ENCODE measurements around the gene PGM1. TPM values are rescaled to one million over a fixed set of nuclear protein-coding genes. Genes with fewer than 3 reads are reported as not detected.

Gene PGM1
- total RNA-seq, 1 donor from 2014 or later: 36.9 TPM

- no peaks in the 10 kb centered on the region for H3K9me3 Mint-ChIP-seq (ENCODE audit: unreplicated experiment)
- H3K4me3 Mint-ChIP-seq (ENCODE audit: unreplicated experiment): no peak overlapping the region
- H3K4me1 Mint-ChIP-seq (ENCODE audit: low read depth, unreplicated experiment): peaks cover 13% of the 10 kb centered on the region
- no peak overlapping the region for H3K27ac ChIP-seq (ENCODE audit: low read depth, low read length)
- no peak overlapping the region for H3K4me3 ChIP-seq (ENCODE audit: insufficient read depth, low read depth, low read length)
- H2AFZ ChIP-seq (ENCODE audit: low read depth, low read length): no peak overlapping the region
- DNase-seq (ENCODE audit: low read depth): no peak
- FAIRE-seq: no peak
- no peaks in the 10 kb centered on the region for H4K20me1 ChIP-seq (ENCODE audit: insufficient read depth, low read length)
- no peaks in the 10 kb centered on the region for H3K9me3 ChIP-seq (ENCODE audit: insufficient read depth, low read depth, low read length)
- H3K36me3 Mint-ChIP-seq (ENCODE audit: low read depth, unreplicated experiment): peaks cover 2% of the 10 kb centered on the region
- H3K27me3 Mint-ChIP-seq (ENCODE audit: low read depth, unreplicated experiment): no peaks in the 10 kb centered on the region
- H3K4me2 ChIP-seq (ENCODE audit: low read length): no peak overlapping the region
- H3K36me3 ChIP-seq (ENCODE audit: insufficient read depth, low read length): no peaks in the 10 kb centered on the region
- H3K9ac ChIP-seq (ENCODE audit: low read length): no peak overlapping the region
- no peaks in the 10 kb centered on the region for H3K4me1 ChIP-seq (ENCODE audit: insufficient read depth, low read length)
- TF ChIP-seq EZH2 (IDR thresholded peaks at IDR 0.05; ENCODE audit: insufficient read depth, low read length) (no peak), CTCF (IDR thresholded peaks at IDR 0.05; ENCODE audit: insufficient read depth, low read depth, low read length) (no peak)
- H3K79me2 ChIP-seq (ENCODE audit: insufficient read depth, low read length): no peaks in the 10 kb centered on the region
- H3K27me3 ChIP-seq (ENCODE audit: insufficient read depth, low read length): no peaks in the 10 kb centered on the region
- no peak overlapping the region for H3K27ac Mint-ChIP-seq (ENCODE audit: unreplicated experiment)
Measured at GRCh38 chr1:63620671-63621070, 27.5 kb downstream of the PGM1 start.

- peaks cover 18% of the 10 kb centered on the region for H3K4me1 Mint-ChIP-seq (ENCODE audit: low read depth, unreplicated experiment)
- no peak for FAIRE-seq
Measured at GRCh38 chr1:63621075-63621474, 27.9 kb downstream of the PGM1 start.

More at GRCh38 chr1:63621075-63621474, 27.9 kb downstream of the PGM1 start:
- DNase-seq (ENCODE audit: low read depth): no peak
- H4K20me1 ChIP-seq (ENCODE audit: insufficient read depth, low read length): no peaks in the 10 kb centered on the region
- Mint-ChIP-seq H3K4me3 (ENCODE audit: unreplicated experiment) (no peak overlapping the region), H3K27me3 (ENCODE audit: low read depth, unreplicated experiment) (no peaks in the 10 kb centered on the region), H3K9me3 (ENCODE audit: unreplicated experiment) (no peaks in the 10 kb centered on the region), H3K27ac (ENCODE audit: unreplicated experiment) (no peak overlapping the region), H3K36me3 (ENCODE audit: low read depth, unreplicated experiment) (peaks cover 2% of the 10 kb centered on the region)
- no peaks in the 10 kb centered on the region for H3K27me3 ChIP-seq (ENCODE audit: insufficient read depth, low read length)
- no peaks in the 10 kb centered on the region for H3K4me1 ChIP-seq (ENCODE audit: insufficient read depth, low read length)
- no peak for TF ChIP-seq EZH2 (IDR thresholded peaks at IDR 0.05; ENCODE audit: insufficient read depth, low read length)
- TF ChIP-seq CTCF (IDR thresholded peaks at IDR 0.05; ENCODE audit: insufficient read depth, low read depth, low read length): no peak
- H3K79me2 ChIP-seq (ENCODE audit: insufficient read depth, low read length): no peaks in the 10 kb centered on the region
- H3K36me3 ChIP-seq (ENCODE audit: insufficient read depth, low read length): no peaks in the 10 kb centered on the region
- no peak overlapping the region for H2AFZ ChIP-seq (ENCODE audit: low read depth, low read length)
- no peak overlapping the region for H3K4me3 ChIP-seq (ENCODE audit: insufficient read depth, low read depth, low read length)
- H3K9me3 ChIP-seq (ENCODE audit: insufficient read depth, low read depth, low read length): no peaks in the 10 kb centered on the region
- H3K9ac ChIP-seq (ENCODE audit: low read length): no peak overlapping the region
- no peak overlapping the region for H3K4me2 ChIP-seq (ENCODE audit: low read length)
- H3K27ac ChIP-seq (ENCODE audit: low read depth, low read length): no peak overlapping the region
